H1 (cell line): ENCODE results near the gene PWP2. TPM values are rescaled to one million over a fixed set of nuclear protein-coding genes. Genes with fewer than 3 reads are reported as not detected.

ENCODE experiments used
- CTCF ChIA-PET: fragments of 300-600 bp; sonication (Branson Sonifier 250); formaldehyde crosslinking; loops from one replicate; lab custom pipeline; 2021; ENCODE audit not compliant: partially characterized antibody; lab: Charles Lee
- POLR2A ChIA-PET: fragments of 300-600 bp; sonication (Branson Sonifier 250); formaldehyde crosslinking; loops from one replicate; lab custom pipeline; 2021; ENCODE audit warnings: inconsistent platforms; ENCODE audit not compliant: partially characterized antibody; lab: Charles Lee
- DNase-seq, 2 experiments: peaks; one replicate each; pipeline versions ENCODE4 v3.0.0 to v3.0.0-alpha.2; 2010 to 2022; ENCODE audit warnings: low spot score in 2 of 2, low read depth in 1 of 2, mixed read lengths in 1 of 2
- FAIRE-seq: peaks from 2 replicates; lab custom pipeline; 2011; peaks lifted over from hg19 to GRCh38; lab: Jason Lieb, UNC
- H2AFZ ChIP-seq: 2 replicates; pipeline ENCODE4 v1.8.1; 2012; ENCODE audit warnings: low read length, inconsistent platforms
- H2AK5ac ChIP-seq: 2 replicates; pipeline ENCODE4 v1.6.1; 2013; ENCODE audit warnings: low read depth, low read length
- H2BK120ac ChIP-seq: replicated peaks from 2 replicates; pipeline ENCODE3; 2013; ENCODE audit warnings: low read depth, low read length, inconsistent platforms
- H2BK12ac ChIP-seq: 2 replicates; pipeline ENCODE4 v1.6.1; 2013; ENCODE audit warnings: low read depth, low read length
- H2BK15ac ChIP-seq: 2 replicates; pipeline ENCODE4 v1.6.1; 2013; ENCODE audit warnings: low read length
- H2BK20ac ChIP-seq: 2 replicates; pipeline ENCODE4 v1.6.1; 2013; ENCODE audit warnings: low read length
- H2BK5ac ChIP-seq: 2 replicates; pipeline ENCODE4 v1.6.1; 2013; ENCODE audit warnings: low read depth, low read length
- H3K14ac ChIP-seq: 2 replicates; pipeline ENCODE4 v1.6.1; 2013; ENCODE audit warnings: inconsistent platforms; ENCODE audit not compliant: insufficient read length
- H3K18ac ChIP-seq: 2 replicates; pipeline ENCODE4 v1.6.1; 2013; ENCODE audit warnings: low read length; ENCODE audit errors: extremely low read depth
- H3K23ac ChIP-seq: 2 replicates; pipeline ENCODE4 v1.6.1; 2013; ENCODE audit warnings: inconsistent platforms; ENCODE audit not compliant: insufficient read length
- H3K23me2 ChIP-seq: 2 replicates; pipeline ENCODE4 v1.6.1; 2013; ENCODE audit warnings: low read depth, low read length
- H3K27ac ChIP-seq: 2 replicates; pipeline ENCODE4 v1.6.1; 2011; ENCODE audit warnings: low read depth, low read length, inconsistent platforms
- H3K27me3 ChIP-seq, 4 experiments: replicated peaks in 1 of 4; 1 replicate in 1 of 4; 2 replicates in 3 of 4; pipeline versions ENCODE4 v1.6.1 to v1.8.1; 2011 to 2013; ENCODE audit warnings: low read length in 3 of 4, mild to moderate bottlenecking in 3 of 4, inconsistent platforms in 2 of 4, mixed read lengths in 2 of 4, moderate library complexity in 1 of 4; ENCODE audit not compliant: control insufficient read depth in 3 of 4, insufficient read depth in 3 of 4; ENCODE audit errors: extremely low read depth in 1 of 4
- H3K36me3 ChIP-seq, 4 experiments: 2 replicates each; pipeline versions ENCODE4 v1.6.1 to v1.8.1; 2011 to 2013; ENCODE audit warnings: mild to moderate bottlenecking in 4 of 4, low read length in 3 of 4, moderate library complexity in 2 of 4, control low read depth in 1 of 4, inconsistent platforms in 1 of 4; ENCODE audit not compliant: insufficient read depth in 4 of 4, control insufficient read depth in 2 of 4
- H3K4ac ChIP-seq: replicated peaks from 2 replicates; pipeline ENCODE3; 2013; ENCODE audit warnings: low read length, low read depth, mixed read lengths, inconsistent platforms; ENCODE audit not compliant: insufficient read length
- H3K4me1 ChIP-seq, 4 experiments: replicated peaks in 1 of 4; 1 replicate in 1 of 4; 2 replicates in 3 of 4; pipeline versions ENCODE4 v1.6.1 to v1.8.1; 2011 to 2013; ENCODE audit warnings: low read length in 3 of 4, inconsistent platforms in 2 of 4, mixed read lengths in 1 of 4; ENCODE audit not compliant: insufficient read depth in 4 of 4, control insufficient read depth in 3 of 4
- H3K4me2 ChIP-seq, 2 experiments: 2 replicates each; pipeline versions ENCODE4 v1.6.1 to v1.8.1; 2011 to 2013; ENCODE audit warnings: low read depth in 2 of 2, low read length in 2 of 2, control low read depth in 1 of 2, inconsistent platforms in 1 of 2, mild to moderate bottlenecking in 1 of 2; ENCODE audit not compliant: insufficient read depth in 1 of 2
- H3K4me3 ChIP-seq, 4 experiments: fragments of 200-600, 300-600 bp in 1 of 4; sonication (generic), shearing (Covaris generic), sonication (Bioruptor Twin) in 1 of 4; 2 replicates each; pipeline versions ENCODE4 v1.5.1 to v1.8.1; 2011 to 2016; ENCODE audit warnings: low read length in 4 of 4, low read depth in 3 of 4, control low read depth in 2 of 4, inconsistent platforms in 2 of 4, mild to moderate bottlenecking in 2 of 4, mixed read lengths in 1 of 4, moderate library complexity in 1 of 4; ENCODE audit not compliant: insufficient read depth in 2 of 4; ENCODE audit errors: extremely low read depth in 1 of 4
- H3K56ac ChIP-seq: replicated peaks from 2 replicates; pipeline ENCODE3; 2013; ENCODE audit warnings: low read depth, mild to moderate bottlenecking, mixed read lengths, low read length, inconsistent platforms; ENCODE audit not compliant: insufficient read length
- H3K79me1 ChIP-seq: 2 replicates; pipeline ENCODE4 v1.6.1; 2013; ENCODE audit warnings: low read depth, low read length, control low read depth
- H3K79me2 ChIP-seq, 2 experiments: 2 replicates each; pipeline versions ENCODE4 v1.6.1 to v1.8.1; 2012 to 2013; ENCODE audit warnings: low read length in 2 of 2, mild to moderate bottlenecking in 2 of 2, inconsistent platforms in 1 of 2; ENCODE audit not compliant: insufficient read depth in 2 of 2, control insufficient read depth in 1 of 2
- H3K9ac ChIP-seq, 4 experiments: replicated peaks in 1 of 4; 1 replicate in 1 of 4; 2 replicates in 3 of 4; pipeline versions ENCODE4 v1.6.1 to v1.8.1; 2011 to 2013; ENCODE audit warnings: low read depth in 3 of 4, low read length in 3 of 4, control low read depth in 2 of 4, mild to moderate bottlenecking in 2 of 4, moderate library complexity in 2 of 4, inconsistent platforms in 1 of 4; ENCODE audit errors: extremely low read depth in 1 of 4
- H3K9me3 ChIP-seq, 2 experiments: 2 replicates each; pipeline versions ENCODE4 v1.6.1 to v1.8.1; 2012 to 2013; ENCODE audit warnings: mild to moderate bottlenecking in 2 of 2, moderate library complexity in 2 of 2, control low read depth in 1 of 2, inconsistent platforms in 1 of 2, low read depth in 1 of 2, low read length in 1 of 2, mixed read lengths in 1 of 2; ENCODE audit not compliant: insufficient read depth in 2 of 2
- H4K20me1 ChIP-seq, 2 experiments: replicated peaks in 1 of 2; 2 replicates each; pipeline versions ENCODE3 to v1.8.1; 2011 to 2013; ENCODE audit warnings: inconsistent platforms in 2 of 2, low read length in 2 of 2, mild to moderate bottlenecking in 1 of 2; ENCODE audit not compliant: insufficient read depth in 2 of 2, control insufficient read depth in 1 of 2
- H4K5ac ChIP-seq: 2 replicates; pipeline ENCODE4 v1.6.1; 2013; ENCODE audit warnings: low read length, low read depth, mixed read lengths, inconsistent platforms; ENCODE audit not compliant: insufficient read length
- H4K8ac ChIP-seq: 2 replicates; pipeline ENCODE4 v1.8.0; 2013; ENCODE audit warnings: mild to moderate bottlenecking, moderate library complexity, low read length, inconsistent platforms; ENCODE audit not compliant: insufficient read depth; ENCODE audit errors: extremely low read depth
- H4K91ac ChIP-seq: replicated peaks from 2 replicates; pipeline ENCODE3; 2013; ENCODE audit warnings: low read length, mixed read lengths, inconsistent platforms; ENCODE audit not compliant: insufficient read length
- EP300 ChIP-seq, 2 experiments: IDR thresholded peaks; 1 replicate in 1 of 2; 2 replicates in 1 of 2; pipeline ENCODE4 v1.6.1; 2011 to 2012; ENCODE audit warnings: low read depth in 2 of 2, low read length in 2 of 2, mild to moderate bottlenecking in 2 of 2, borderline replicate concordance in 1 of 2, inconsistent platforms in 1 of 2, moderate library complexity in 1 of 2
- FOSL1 ChIP-seq: IDR thresholded peaks from 2 replicates; pipeline ENCODE4 v1.6.1; 2011; ENCODE audit warnings: mild to moderate bottlenecking, low read depth, low read length, moderate library complexity; ENCODE audit not compliant: insufficient read depth
- GABPA ChIP-seq: IDR thresholded peaks from 2 replicates; pipeline ENCODE4 v1.6.1; 2011; ENCODE audit warnings: mild to moderate bottlenecking, low read length, moderate library complexity, borderline replicate concordance; ENCODE audit not compliant: insufficient read depth
- GTF2F1 ChIP-seq: IDR thresholded peaks from 2 replicates; pipeline ENCODE4 v1.6.1; 2012; ENCODE audit warnings: low read depth, low read length, improper control_type of control experiment, borderline replicate concordance
- KDM4A ChIP-seq: IDR thresholded peaks from one replicate; pipeline ENCODE4 v1.7.1; 2012; ENCODE audit warnings: low read depth, mild to moderate bottlenecking, moderate library complexity, low read length, inconsistent platforms; ENCODE audit not compliant: severe bottlenecking
- KDM5A ChIP-seq: fragments of 200-600 bp; IDR thresholded peaks from 2 replicates; pipeline ENCODE4 v1.7.1; 2012; ENCODE audit warnings: mild to moderate bottlenecking, low read length, inconsistent platforms, mixed read lengths
- NANOG ChIP-seq: IDR thresholded peaks from 2 replicates; pipeline ENCODE4 v1.6.1; 2011; ENCODE audit warnings: low read length, low read depth, mild to moderate bottlenecking, inconsistent platforms; ENCODE audit not compliant: insufficient read depth, poor library complexity, severe bottlenecking
- RBBP5 ChIP-seq: IDR thresholded peaks from 2 replicates; pipeline ENCODE4 v1.7.1; 2012; ENCODE audit warnings: low read depth, mild to moderate bottlenecking, inconsistent platforms, low read length, moderate library complexity, borderline replicate concordance
- SIX5 ChIP-seq: IDR thresholded peaks from 2 replicates; pipeline ENCODE4 v1.6.1; 2011; ENCODE audit warnings: mild to moderate bottlenecking, low read depth, low read length
- WGBS, 2 experiments: shearing (Covaris generic) in 1 of 2; methylation state at CpG; one replicate each; pipeline versions ENCODE4 v1.1.6 to v1.1.7; 2013 to 2015; ENCODE audit warnings: low lambda C conversion rate in 2 of 2, mixed read lengths in 2 of 2, inconsistent platforms in 1 of 2, low coverage in 1 of 2, missing lambda C conversion rate in 1 of 2; ENCODE audit not compliant: insufficient replicate concordance in 2 of 2, insufficient coverage in 1 of 2, insufficient read length in 1 of 2; ENCODE audit errors: extremely low coverage in 1 of 2, missing lambda C conversion rate in 1 of 2; 5-methylcytosine and 5-hydroxymethylcytosine counted together
- polyA plus RNA-seq, 7 experiments: library from polyadenylated mRNA; depleted of rRNA in 3 of 7; stranded (reverse) in 5 of 7; unstranded in 2 of 7; fragments of >200 nt in 5 of 7; fragments of 200-250 nt in 2 of 7; gene quantifications; 1 replicate in 5 of 7; 2 replicates in 1 of 7; 4 replicates in 1 of 7; pipeline versions ENCODE4 v1.2.1 to v1.2.3, GENCODE V29; 2011 to 2013; ENCODE audit warnings: missing spikeins in 2 of 7, mixed read lengths in 2 of 7
- total RNA-seq: library from RNA; stranded (reverse); fragmentation: NEBNext Ultra II Directional; extraction: Animal tissue kit (Norgen Biotek cat#: 25700); gene quantifications from 2 replicates; pipeline ENCODE4 v1.2.1, GENCODE V29; 2021
- TF ChIP-seq, protein P1 (sequence below): IDR thresholded peaks from 2 replicates; pipeline ENCODE4 v1.6.1; 2012; ENCODE audit warnings: inconsistent platforms
- TF ChIP-seq, protein P2 (sequence below): IDR thresholded peaks from 2 replicates; pipeline ENCODE4 v1.6.1; 2012; ENCODE audit warnings: inconsistent platforms

The PWP2 gene
- total and polyA plus RNA-seq, 2 of the 8 experiments (the other 6 are each of a cell fraction or from before 2014, with no cell fraction given): 4.4 to 6.7 TPM

DNA sequence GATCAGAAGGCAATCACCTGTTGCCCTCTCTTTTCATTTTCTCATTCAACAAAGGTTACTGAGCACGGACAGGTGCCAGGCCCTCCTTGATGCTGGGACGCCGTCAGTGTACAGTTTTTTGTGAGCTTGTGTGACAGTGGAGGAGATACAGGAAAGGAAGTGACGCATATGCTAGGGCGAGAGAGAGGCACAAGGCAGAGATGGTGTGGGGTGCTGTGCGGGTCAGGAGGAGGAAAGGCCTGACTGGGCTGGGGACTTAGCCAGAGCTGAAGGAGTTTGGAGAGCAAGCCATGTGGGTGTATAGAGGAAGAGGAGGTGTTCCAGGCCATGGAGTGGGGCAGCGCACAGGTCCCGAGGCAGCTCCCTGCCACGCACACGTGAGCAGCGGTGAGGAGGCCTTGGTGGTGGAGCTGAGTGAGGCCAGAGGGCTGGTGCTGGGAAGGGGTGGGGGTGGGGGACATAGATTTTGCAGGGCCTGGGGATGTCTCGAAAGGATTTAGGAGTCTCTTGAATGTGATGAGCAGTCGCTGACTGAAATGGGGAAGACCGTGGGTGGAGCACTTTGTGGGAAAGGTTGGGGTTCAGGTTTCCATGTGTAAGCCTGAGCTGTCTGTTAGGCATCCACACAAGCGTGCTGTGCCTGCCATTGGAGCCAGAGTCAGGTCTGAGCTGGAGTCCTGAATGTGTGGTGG, 49.1 kb upstream of the PWP2 start:
- Histone ChIP-seq H3K27me3 (no peaks in the 10 kb centered on the region; a peak in 1 of 7 replicates), H2AK5ac (no peak overlapping the region), H3K9me3 (no peaks in the 10 kb centered on the region), H2BK120ac (no peak overlapping the region), H4K20me1 (peaks cover 0 to 8% of the 10 kb centered on the region in 2 experiments), H3K79me1 (peaks cover 5% of the 10 kb centered on the region), H3K14ac (no peak overlapping the region), H3K18ac (no peak overlapping the region), H3K4me3 (no peak overlapping the region), H3K4me1 (no peaks in the 10 kb centered on the region), H4K5ac (no peak overlapping the region), H3K36me3 (peaks cover 5 to 23% (median 15%) of the 10 kb centered on the region in 4 experiments; a peak in 6 of 8 replicates), H3K27ac (no peak overlapping the region), H4K91ac (no peak overlapping the region), H3K56ac (no peak overlapping the region), H2BK5ac (no peak overlapping the region), H3K9ac (no peak overlapping the region), H2BK15ac (no peak overlapping the region), H4K8ac (no peak overlapping the region), H3K23ac (no peak overlapping the region), H2BK12ac (no peak overlapping the region), H3K4ac (no peak overlapping the region), H2BK20ac (no peak overlapping the region), H3K79me2 (peaks cover 0 to 5% of the 10 kb centered on the region in 2 experiments; a peak in 1 of 4 replicates), H2AFZ (no peak overlapping the region), H3K23me2 (no peaks in the 10 kb centered on the region; the same call in 1 of the 2 replicates), H3K4me2 (no peak overlapping the region)
- CTCF ChIA-PET: interaction anchor here (0.6 to 1.8 kb wide), 3 partner anchors 10 to 50 kb away, joined by 3 to 4 read pairs (median 3); no protein-coding TSS in a partner anchor
- DNase-seq (no peak), FAIRE-seq (no peak)
- 92% methylated on average over 15 of the region's 15 CpGs; no CpG with 5 or more reads in 1 of the 2 experiments for WGBS, 2 experiments
- POLR2A ChIA-PET: interaction anchor here (1.7 kb wide), 1 partner anchor 9 kb away, joined by 3 read pairs; no protein-coding TSS in a partner anchor
- TF ChIP-seq EP300 (IDR thresholded peaks at IDR 0.05; ENCODE audit: borderline replicate concordance in 1 of 2, low read depth in 2 of 2, low read length in 2 of 2) (no peak), FOSL1 (no peak), GABPA (no peak), KDM5A (no peak), NANOG (no peak), KDM4A (no peak), GTF2F1 (no peak), SIX5 (no peak), RBBP5 (no peak)
- TF ChIP-seq, protein P1, sequence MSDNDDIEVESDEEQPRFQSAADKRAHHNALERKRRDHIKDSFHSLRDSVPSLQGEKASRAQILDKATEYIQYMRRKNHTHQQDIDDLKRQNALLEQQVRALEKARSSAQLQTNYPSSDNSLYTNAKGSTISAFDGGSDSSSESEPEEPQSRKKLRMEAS: no peak
- TF ChIP-seq, protein P2, sequence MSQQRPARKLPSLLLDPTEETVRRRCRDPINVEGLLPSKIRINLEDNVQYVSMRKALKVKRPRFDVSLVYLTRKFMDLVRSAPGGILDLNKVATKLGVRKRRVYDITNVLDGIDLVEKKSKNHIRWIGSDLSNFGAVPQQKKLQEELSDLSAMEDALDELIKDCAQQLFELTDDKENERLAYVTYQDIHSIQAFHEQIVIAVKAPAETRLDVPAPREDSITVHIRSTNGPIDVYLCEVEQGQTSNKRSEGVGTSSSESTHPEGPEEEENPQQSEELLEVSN: no peak
